ENCODE data around the gene OTUD5. TPM values are rescaled to one million over a fixed set of nuclear protein-coding genes. Genes with fewer than 3 reads are reported as not detected.

Gene OTUD5
- total RNA-seq (2022) (67.8 and 73.0 TPM in 2 replicates), Bru-seq, nascent RNA (percentile 77 among the genes with signal in this experiment), BruChase-seq, experiment 1, labeled RNA remaining after a 6-hour chase (percentile 81 among the genes with signal in this experiment), BruChase-seq, experiment 2, labeled RNA remaining after a 2-hour chase (percentile 76 among the genes with signal in this experiment)
- long read RNA-seq, transcript OTUD5-203 (10 exons, 2,682 nt): minor isoform, 5 of 98 reads
- long read RNA-seq, transcript OTUD5-202 (9 exons, 2,692 nt): major isoform, 35 of 98 reads
- long read RNA-seq, partial matches to known transcripts: 8 of 98 reads
- long read RNA-seq, other reads (novel, unspliced or antisense): 48 of 98 reads

- no peak for TF ChIP-seq CTCF (IDR thresholded peaks at IDR 0.05; ENCODE audit: unreplicated experiment)
- CTCF ChIA-PET: interaction anchor here (1.3 to 1.5 kb wide), 2 partner anchors 17 to 45 kb away, joined by 4 to 9 read pairs; partner anchors contain the start of gene GRIPAP1
- intact Hi-C loops (cut with micrococcal nuclease; ENCODE audit: unreplicated experiment): no loop called here
- peak within 1 kb of the TSS; percentile 83 for H3K4me3 Mint-ChIP-seq (ENCODE audit: low read depth, unreplicated experiment)
- DNase-seq: peak; percentile 71
- peaks cover 24% of the 10 kb centered on the region for H3K4me1 Mint-ChIP-seq (ENCODE audit: low read depth, unreplicated experiment)
- peaks cover 40% of the 10 kb centered on the region for H3K36me3 Mint-ChIP-seq (ENCODE audit: insufficient read depth, unreplicated experiment)
- H3K9me3 Mint-ChIP-seq (ENCODE audit: low read depth, unreplicated experiment): no peaks in the 10 kb centered on the region
- no TSS peak for BruUV-seq (replicated peaks)
- H3K27ac Mint-ChIP-seq (ENCODE audit: unreplicated experiment): peak within 1 kb of the TSS; percentile 93
- H3K27me3 Mint-ChIP-seq (ENCODE audit: unreplicated experiment): no peaks in the 10 kb centered on the region
Measured at GRCh38 chrX:48957477-48957826, at the start of gene OTUD5. OTUD5 (minus strand) TSS chrX:48957607; CDS start chrX:48957570, 37 bp downstream.

- DNase-seq: no peak
- H3K27ac Mint-ChIP-seq (ENCODE audit: unreplicated experiment): peak overlapping the region; percentile 79
- no peak for TF ChIP-seq CTCF (IDR thresholded peaks at IDR 0.05; ENCODE audit: unreplicated experiment)
- no TSS peak for BruUV-seq (replicated peaks)
- H3K4me1 Mint-ChIP-seq (ENCODE audit: low read depth, unreplicated experiment): peaks cover 14% of the 10 kb centered on the region
- no peaks in the 10 kb centered on the region for H3K27me3 Mint-ChIP-seq (ENCODE audit: unreplicated experiment)
- intact Hi-C loops (cut with micrococcal nuclease; ENCODE audit: unreplicated experiment): loop anchor here (5.0 kb wide), 1 partner anchor 39 kb away; the partner anchor contains the start of gene TFE3
- CTCF ChIA-PET: interaction anchor here (0.5 kb wide), 1 partner anchor 103 kb away, joined by 9 read pairs; no protein-coding TSS in a partner anchor
- H3K4me3 Mint-ChIP-seq (ENCODE audit: low read depth, unreplicated experiment): no peak overlapping the region
- peaks cover 36% of the 10 kb centered on the region for H3K36me3 Mint-ChIP-seq (ENCODE audit: insufficient read depth, unreplicated experiment)
- H3K9me3 Mint-ChIP-seq (ENCODE audit: low read depth, unreplicated experiment): no peaks in the 10 kb centered on the region
Measured at GRCh38 chrX:49003696-49004095, 46.3 kb upstream of the OTUD5 start.

- no peak for TF ChIP-seq CTCF (IDR thresholded peaks at IDR 0.05; ENCODE audit: unreplicated experiment)
- BruUV-seq (replicated peaks): no TSS peak
- CTCF ChIA-PET: interaction anchor here (0.5 to 1.8 kb wide), 7 partner anchors 11 to 189 kb away, joined by 3 to 16 read pairs (median 5); partner anchors contain the start of gene TFE3
- Mint-ChIP-seq H3K27me3 (ENCODE audit: unreplicated experiment) (no peaks in the 10 kb centered on the region), H3K4me3 (ENCODE audit: low read depth, unreplicated experiment) (peak within 1 kb of the TSS; percentile 99), H3K9me3 (ENCODE audit: low read depth, unreplicated experiment) (no peaks in the 10 kb centered on the region), H3K27ac (ENCODE audit: unreplicated experiment) (peak within 1 kb of the TSS; percentile 97), H3K4me1 (ENCODE audit: low read depth, unreplicated experiment) (peaks cover 26% of the 10 kb centered on the region), H3K36me3 (ENCODE audit: insufficient read depth, unreplicated experiment) (peaks cover 45% of the 10 kb centered on the region)
- intact Hi-C loops (cut with micrococcal nuclease; ENCODE audit: unreplicated experiment): loop anchor here (5.0 kb wide), 1 partner anchor 40 kb away; the partner anchor contains the start of gene TFE3
- DNase-seq: peak; percentile 69
Measured at GRCh38 chrX:49002091-49002935, 44.9 kb upstream of the OTUD5 start, which contains the start of gene GRIPAP1. GRIPAP1 (minus strand) TSS chrX:49002264; CDS start chrX:49002229, 35 bp downstream.

GRCh38 chrX:49001521-49002090, 44.2 kb upstream of the OTUD5 start:
- Mint-ChIP-seq H3K9me3 (ENCODE audit: low read depth, unreplicated experiment) (no peaks in the 10 kb centered on the region), H3K4me3 (ENCODE audit: low read depth, unreplicated experiment) (peak overlapping the region; percentile 99), H3K27ac (ENCODE audit: unreplicated experiment) (peak overlapping the region; percentile 97), H3K27me3 (ENCODE audit: unreplicated experiment) (no peaks in the 10 kb centered on the region), H3K36me3 (ENCODE audit: insufficient read depth, unreplicated experiment) (peaks cover 45% of the 10 kb centered on the region), H3K4me1 (ENCODE audit: low read depth, unreplicated experiment) (peaks cover 26% of the 10 kb centered on the region)
- CTCF ChIA-PET: interaction anchor here (0.5 to 1.8 kb wide), 6 partner anchors 10 to 189 kb away, joined by 3 to 16 read pairs (median 5); partner anchors contain the start of gene TFE3
- no peak for TF ChIP-seq CTCF (IDR thresholded peaks at IDR 0.05; ENCODE audit: unreplicated experiment)
- TSS peak; percentile 29 for BruUV-seq (replicated peaks)
- DNase-seq: peak; percentile 1
- intact Hi-C loops (cut with micrococcal nuclease; ENCODE audit: unreplicated experiment): loop anchor here (5.0 kb wide), 1 partner anchor 41 kb away; the partner anchor contains the start of gene TFE3
